ENCODE data around the gene TRAF1. TPM values are rescaled to one million over a fixed set of nuclear protein-coding genes. Genes with fewer than 3 reads are reported as not detected.
A peak's percentile ranks its signal among the peaks of the same experiment; 100 is the strongest.

Gene TRAF1
- total RNA-seq, 2 donors from 2014 or later = 2.2 to 2.8 TPM

- ATAC-seq = no peak
- DNase-seq = peak in 1 of 2 donors; percentile 38
- intact Hi-C loops (cut with DNase I, micrococcal nuclease) = no loop called here
These were observed 15.8 kb upstream of the TRAF1 start for GRCh38 chr9:120942186-120943001.

GRCh38 chr9:120941046-120941770, 14.6 kb upstream of the TRAF1 start:
- intact Hi-C loops (cut with DNase I, micrococcal nuclease) = no loop called here
- DNase-seq = no peak
- no peak for ATAC-seq

- ATAC-seq (no peak), DNase-seq (no peak)
- intact Hi-C loops (cut with DNase I, micrococcal nuclease) = no loop called here
These were observed 14.0 kb upstream of the TRAF1 start for GRCh38 chr9:120940573-120940972.

- ATAC-seq = no peak
- no peak for DNase-seq
- intact Hi-C loops (cut with DNase I, micrococcal nuclease) = loop anchor here in 1 of 2 donors (5.0 to 10.0 kb wide), 2 partner anchors 72 to 184 kb away; no protein-coding TSS in a partner anchor
These were observed 12.3 kb upstream of the TRAF1 start for GRCh38 chr9:120938851-120939250.

GRCh38 chr9:120937596-120937995, 11.0 kb upstream of the TRAF1 start:
- no peak for DNase-seq
- ATAC-seq = no peak
- intact Hi-C loops (cut with DNase I, micrococcal nuclease) = loop anchor here in 1 of 2 donors (5.0 to 10.0 kb wide), 2 partner anchors 70 to 183 kb away; no protein-coding TSS in a partner anchor

- no peak for ATAC-seq
- no peak for DNase-seq
- intact Hi-C loops (cut with DNase I, micrococcal nuclease) = loop anchor here in 1 of 2 donors (5.0 to 10.0 kb wide), 2 partner anchors 70 to 182 kb away; no protein-coding TSS in a partner anchor
These were observed 10.5 kb upstream of the TRAF1 start for GRCh38 chr9:120937127-120937526.

- no peak for DNase-seq
- intact Hi-C loops (cut with DNase I, micrococcal nuclease) = loop anchor here in 1 of 2 donors (5.0 to 10.0 kb wide), 2 partner anchors 69 to 182 kb away; no protein-coding TSS in a partner anchor
- ATAC-seq = no peak
These were observed 10.1 kb upstream of the TRAF1 start for GRCh38 chr9:120936764-120937122.

- intact Hi-C loops (cut with DNase I, micrococcal nuclease) = loop anchor here in 1 of 2 donors (5.0 to 10.0 kb wide), 2 partner anchors 69 to 181 kb away; no protein-coding TSS in a partner anchor
- DNase-seq (peak; percentile 91 to 99), ATAC-seq (peak; percentile 87)
These were observed 9.6 kb upstream of the TRAF1 start for GRCh38 chr9:120936011-120936763.

GRCh38 chr9:120935383-120935857, 8.8 kb upstream of the TRAF1 start:
- DNase-seq (peak; percentile 94 to 95), ATAC-seq (peak; percentile 95)
- intact Hi-C loops (cut with DNase I, micrococcal nuclease) = loop anchor here in 1 of 2 donors (5.0 to 10.0 kb wide), 2 partner anchors 68 to 181 kb away; no protein-coding TSS in a partner anchor

- intact Hi-C loops (cut with DNase I, micrococcal nuclease) = loop anchor here in 1 of 2 donors (10.0 kb wide), 1 partner anchor 179 kb away; no protein-coding TSS in a partner anchor
- DNase-seq (no peak), ATAC-seq (no peak)
These were observed 7.7 kb upstream of the TRAF1 start for GRCh38 chr9:120934281-120934680.

- no peak for ATAC-seq
- DNase-seq = no peak
- intact Hi-C loops (cut with DNase I, micrococcal nuclease) = loop anchor here in 1 of 2 donors (10.0 kb wide), 1 partner anchor 179 kb away; no protein-coding TSS in a partner anchor
These were observed 6.9 kb upstream of the TRAF1 start for GRCh38 chr9:120933310-120934055.

GRCh38 chr9:120932086-120932823, 5.7 kb upstream of the TRAF1 start:
- intact Hi-C loops (cut with DNase I, micrococcal nuclease) = loop anchor here in 1 of 2 donors (10.0 kb wide), 1 partner anchor 177 kb away; no protein-coding TSS in a partner anchor
- no peak for ATAC-seq
- no peak for DNase-seq

GRCh38 chr9:120931231-120932085, 4.9 kb upstream of the TRAF1 start:
- DNase-seq (no peak), ATAC-seq (no peak)
- intact Hi-C loops (cut with DNase I, micrococcal nuclease) = loop anchor here in 1 of 2 donors (10.0 kb wide), 1 partner anchor 177 kb away; no protein-coding TSS in a partner anchor

- no peak for DNase-seq
- peak; percentile 19 for ATAC-seq
- intact Hi-C loops (cut with DNase I, micrococcal nuclease) = no loop called here
These were observed 2.7 kb upstream of the TRAF1 start for GRCh38 chr9:120929229-120929791.

- intact Hi-C loops (cut with DNase I, micrococcal nuclease) = no loop called here
- DNase-seq (peak; percentile 80 to 88), ATAC-seq (peak; percentile 96)
These were observed 2.1 kb upstream of the TRAF1 start for GRCh38 chr9:120928483-120929228.

All from left colon (tissue), 2 donors.